Ureter (tissue), 1 donor: ENCODE measurements around the gene GIGYF2. TPM values are rescaled to one million over a fixed set of nuclear protein-coding genes. Genes with fewer than 3 reads are reported as not detected.
A peak's percentile ranks its signal among the peaks of the same experiment; 100 is the strongest.
"Not testable (repeated sequence)": the region's sequence is repeated elsewhere in the genome, so short reads cannot be mapped to it uniquely, and the experiment has no call there.

Source experiments
- DNase-seq: peaks from one replicate; pipeline ENCODE4 v3.0.0-alpha.2; 2020; ENCODE audit warnings: low spot score
- total RNA-seq: library from RNA; stranded (reverse); gene quantifications from one replicate; pipeline ENCODE4 v1.2.4, GENCODE V29; 2023
- donor health status: DM: yes; HTN: yes; CAD: no.

The GIGYF2 gene
- 100 TPM for total RNA-seq

GRCh38 chr2:232697059-232697806 lies at the start of gene GIGYF2:
TSS of gene GIGYF2 (plus strand) at chr2:232697331. CDS start at chr2:232735198, 37,867 bp downstream.
- peak; percentile 98 for DNase-seq

DNA sequence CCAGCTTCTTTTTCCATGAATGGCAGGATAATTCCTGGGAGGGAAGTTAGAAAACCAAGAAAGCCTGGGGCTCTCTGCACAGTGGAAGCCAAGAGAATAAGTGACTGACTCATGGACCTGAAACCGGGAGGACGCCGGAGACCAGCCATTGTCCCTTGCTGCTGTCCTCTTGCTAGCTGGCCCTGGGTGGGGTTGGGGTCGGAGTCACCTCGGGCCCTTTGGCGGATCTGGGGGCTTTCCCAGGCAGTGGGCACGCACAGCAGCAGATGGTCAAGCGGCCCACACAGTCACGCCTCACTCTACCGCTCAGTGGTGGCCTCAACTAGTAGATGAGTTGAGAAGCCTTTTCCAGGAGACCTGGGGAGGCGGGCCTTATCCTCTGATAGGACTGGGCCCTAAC lies 48.1 kb upstream of the GIGYF2 start:
- no peak for DNase-seq

GRCh38 chr2:232652505-232652851 lies 44.7 kb upstream of the GIGYF2 start:
- no peak for DNase-seq

DNA sequence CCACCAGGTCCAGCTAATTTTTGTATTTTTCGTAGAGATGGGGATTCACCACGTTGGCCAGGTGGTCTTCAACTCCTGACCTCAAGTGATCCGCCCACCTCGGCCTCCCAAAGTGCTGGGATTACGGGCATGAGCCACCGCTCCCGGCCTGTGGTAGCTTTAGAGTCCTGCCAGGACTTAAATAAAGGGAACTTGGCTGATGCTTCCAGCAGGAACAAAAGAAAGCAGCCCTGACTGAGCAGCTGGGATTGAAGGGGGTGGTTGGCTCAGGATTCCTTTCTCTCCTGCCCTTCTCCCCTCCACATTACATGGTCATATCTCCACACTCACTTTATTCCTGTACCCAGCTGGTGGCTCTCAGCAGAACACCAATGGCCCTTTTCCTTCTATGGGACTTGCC lies 43.7 kb upstream of the GIGYF2 start:
- no peak for DNase-seq

- no peak for DNase-seq
Measured at GRCh38 chr2:232655392-232655791, 41.7 kb upstream of the GIGYF2 start.

DNA sequence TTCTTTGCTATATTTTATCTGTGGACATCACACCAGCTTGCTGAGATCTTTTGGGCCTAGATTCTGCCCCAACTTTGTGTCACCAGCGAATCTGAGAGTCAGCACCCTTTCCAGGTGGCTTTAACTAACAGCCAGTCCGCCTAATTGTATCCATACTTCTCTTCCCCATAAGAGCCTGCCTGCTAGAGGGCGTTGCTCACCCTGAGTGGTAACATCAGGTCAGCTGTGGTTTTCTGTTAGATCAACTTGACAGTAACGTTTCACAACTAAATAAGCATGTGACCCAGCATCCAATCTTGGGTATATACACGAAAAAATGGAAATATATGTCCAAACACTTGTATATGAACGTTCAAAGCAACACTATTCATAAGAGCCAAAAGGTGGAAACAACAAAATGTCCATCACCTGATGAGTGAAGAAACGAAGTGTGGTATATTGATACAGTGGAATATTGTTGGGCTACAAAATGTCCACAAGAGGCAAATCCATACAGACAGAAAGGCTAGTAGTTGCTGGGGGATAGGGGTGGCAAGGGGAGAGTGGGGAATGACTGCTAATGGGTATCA lies 38.8 kb upstream of the GIGYF2 start:
- no peak for DNase-seq

DNA sequence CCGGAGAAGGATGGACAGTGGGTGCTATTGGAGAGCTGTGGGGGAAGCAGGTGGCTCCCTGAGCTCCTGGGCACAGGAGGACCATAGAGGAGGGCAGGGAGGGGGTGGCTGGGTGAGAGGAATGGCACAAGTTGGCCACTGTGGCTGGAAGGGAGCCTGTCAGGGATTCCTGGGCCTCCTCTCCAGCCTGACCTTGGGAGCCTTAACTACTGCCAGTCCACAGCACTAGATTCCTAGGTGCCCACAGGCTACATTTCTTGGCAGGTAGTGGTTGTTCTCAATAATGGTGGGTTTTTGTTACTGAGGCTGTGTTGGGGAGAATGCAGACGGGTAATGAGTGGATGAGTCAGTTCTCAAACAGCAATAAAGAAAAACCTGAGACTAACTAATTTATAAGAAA lies 37.8 kb upstream of the GIGYF2 start:
- no peak for DNase-seq

DNA sequence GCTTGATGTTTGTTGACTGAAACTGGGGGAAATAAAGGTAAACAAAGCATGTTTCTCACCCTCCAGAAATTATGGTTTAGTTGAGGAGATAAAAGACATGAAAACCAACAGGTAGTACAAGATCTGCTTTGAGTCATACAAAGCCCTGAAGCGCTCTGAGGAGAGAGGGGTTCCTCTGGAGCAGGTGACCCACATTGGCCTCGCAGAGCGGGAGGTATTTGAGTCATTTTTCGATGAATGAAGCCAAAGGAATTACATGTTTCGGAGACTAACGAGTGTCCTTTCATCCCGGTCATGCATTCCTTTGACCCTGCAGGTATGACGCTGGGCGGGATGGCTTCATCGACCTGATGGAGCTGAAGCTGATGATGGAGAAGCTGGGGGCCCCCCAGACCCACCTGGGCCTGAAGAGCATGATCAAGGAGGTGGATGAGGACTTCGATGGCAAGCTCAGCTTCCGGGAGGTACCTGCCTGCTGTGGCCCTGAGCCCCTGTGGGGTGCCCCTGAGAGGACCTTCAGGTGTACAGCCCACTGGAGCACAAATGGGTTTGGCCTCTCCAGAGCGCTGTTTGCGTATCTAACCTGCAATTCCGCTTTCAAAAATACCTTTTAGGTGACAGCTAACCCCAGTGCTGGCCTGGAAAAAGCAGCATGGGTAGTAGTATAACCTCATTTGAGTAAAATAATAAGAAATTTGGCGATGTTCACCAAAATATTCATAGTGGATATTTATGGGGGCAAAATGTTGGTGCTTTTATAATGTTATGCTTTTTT lies 34.5 kb upstream of the GIGYF2 start:
- DNase-seq, result no peak

GRCh38 chr2:232666051-232666805 lies 30.9 kb upstream of the GIGYF2 start:
- no peak for DNase-seq

DNA sequence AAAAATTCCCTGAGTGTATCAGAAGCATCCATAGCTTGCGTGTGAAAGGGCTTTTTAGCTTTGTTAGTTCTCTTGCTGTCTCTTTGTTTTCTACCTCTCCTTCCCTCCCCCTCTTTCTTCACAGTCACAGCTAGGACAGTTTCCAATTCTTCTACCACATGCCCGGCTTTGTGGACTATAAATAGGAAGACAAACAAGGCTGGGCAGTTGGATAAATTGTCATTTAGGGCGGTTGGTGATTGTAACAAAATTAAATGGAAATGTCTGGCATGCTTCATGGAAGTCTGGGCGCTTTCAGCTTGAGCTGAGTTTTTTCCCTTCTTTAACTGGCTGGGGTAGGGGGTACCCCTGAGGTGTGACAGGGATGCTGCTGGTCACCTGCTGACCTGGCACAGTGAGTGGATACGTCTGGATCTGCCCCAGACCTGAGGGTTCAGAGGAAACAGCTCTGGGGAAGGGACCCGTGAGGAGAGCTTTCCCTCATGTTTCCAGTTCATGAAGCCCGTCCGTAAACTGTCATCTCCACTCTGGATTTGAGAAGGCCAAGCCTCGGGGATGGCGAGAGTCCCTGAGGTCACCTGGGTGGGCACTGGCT lies 29.0 kb upstream of the GIGYF2 start:
- no peak for DNase-seq

- no peak for DNase-seq
Measured at GRCh38 chr2:232668805-232669444, 28.2 kb upstream of the GIGYF2 start.

- no peak for DNase-seq
Measured at GRCh38 chr2:232672588-232672987, 24.5 kb upstream of the GIGYF2 start.

- DNase-seq, result no peak
Measured at GRCh38 chr2:232674491-232674890, 22.6 kb upstream of the GIGYF2 start.

DNA sequence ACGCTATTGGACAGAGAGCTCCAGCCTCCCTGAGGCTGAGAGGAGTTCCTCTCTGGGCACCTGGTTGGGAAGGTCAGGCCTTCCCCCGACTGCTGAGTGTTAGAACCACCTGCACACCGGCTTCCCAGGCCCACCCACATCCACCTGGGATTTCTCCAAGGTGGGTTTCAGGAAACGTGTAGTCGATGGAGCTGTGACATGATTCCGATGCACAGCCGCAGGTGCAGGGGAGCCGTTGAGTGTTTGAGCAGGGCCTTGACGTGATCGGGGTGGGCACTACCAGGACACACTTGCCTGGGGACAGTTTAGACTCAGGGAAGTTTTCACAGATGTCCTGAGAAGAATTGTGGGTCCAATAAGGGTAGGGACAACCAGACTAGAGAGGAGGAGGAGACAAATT lies 21.8 kb upstream of the GIGYF2 start:
- no peak for DNase-seq

DNA sequence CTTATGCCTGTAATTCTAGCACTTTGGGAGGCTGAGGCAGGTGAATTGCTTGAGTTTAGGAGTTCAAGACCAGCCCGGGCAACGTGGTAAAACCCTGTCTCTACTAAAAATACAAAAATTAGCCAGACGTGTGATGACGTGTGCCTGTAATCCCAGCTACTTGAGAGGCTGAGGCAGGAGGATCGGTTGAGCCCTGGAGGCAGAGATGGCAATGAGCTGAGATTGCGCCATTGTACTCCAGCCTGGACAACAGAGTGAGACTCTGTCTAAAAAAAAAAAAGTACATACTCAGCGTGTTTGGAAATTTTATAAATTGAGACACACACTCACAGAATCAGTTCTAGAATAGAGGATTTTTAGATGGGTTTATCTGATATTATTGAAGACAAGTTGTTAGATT lies 17.1 kb upstream of the GIGYF2 start:
- no peak for DNase-seq

GRCh38 chr2:232681527-232681926 lies 15.6 kb upstream of the GIGYF2 start:
- DNase-seq, result no peak

- DNase-seq, result no peak
Measured at GRCh38 chr2:232683368-232683767, 13.8 kb upstream of the GIGYF2 start.

DNA sequence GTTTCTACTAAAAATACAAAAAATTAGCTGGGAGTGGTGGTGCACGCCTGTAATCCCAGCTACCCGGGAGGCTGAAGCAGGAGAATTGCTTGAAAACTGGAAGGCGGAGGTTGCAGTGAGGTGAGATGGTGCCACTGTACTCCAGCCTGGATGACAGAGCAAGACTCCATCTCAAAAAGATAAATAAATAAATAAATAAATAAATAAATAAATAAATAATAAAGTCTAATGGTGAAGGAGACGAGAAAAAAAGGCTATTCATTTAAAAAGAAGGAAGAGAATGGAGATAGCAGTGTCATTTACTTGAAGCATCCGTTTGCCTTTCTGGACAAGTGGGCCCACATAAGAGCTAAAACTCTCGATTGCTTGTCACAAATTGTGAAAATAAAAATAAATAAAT lies 11.7 kb upstream of the GIGYF2 start:
- DNase-seq, result not testable (repeated sequence)

- no peak for DNase-seq
Measured at GRCh38 chr2:232687382-232688160, 9.6 kb upstream of the GIGYF2 start.

DNA sequence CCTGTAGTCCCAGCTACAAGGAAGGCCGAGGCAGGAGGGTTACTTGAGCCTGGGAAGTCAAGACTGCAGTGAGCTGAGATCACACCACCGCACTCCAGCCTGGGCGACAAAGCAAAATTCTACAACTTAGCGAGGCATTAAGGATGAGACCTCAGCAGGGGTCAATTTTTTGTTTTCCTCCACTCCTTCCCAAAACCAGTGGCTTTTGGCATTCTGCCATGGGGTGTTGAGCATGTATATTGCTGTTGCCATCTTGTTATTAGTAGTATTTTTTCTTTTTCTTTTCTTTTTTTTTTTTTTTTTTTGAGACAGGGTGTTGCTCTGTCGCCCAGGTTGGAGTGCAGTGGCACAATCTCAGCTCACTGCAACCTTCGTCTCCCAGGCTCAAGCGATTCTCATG lies 8.9 kb upstream of the GIGYF2 start:
- DNase-seq, result no peak
